Midbrain (tissue), 1 donor: ENCODE results near the gene SLC22A7.

Experiments
- DNase-seq: peaks from one replicate; lab custom pipeline; 2025; lab: John Stamatoyannopoulos, UW

SLC22A7 gene, protein sequence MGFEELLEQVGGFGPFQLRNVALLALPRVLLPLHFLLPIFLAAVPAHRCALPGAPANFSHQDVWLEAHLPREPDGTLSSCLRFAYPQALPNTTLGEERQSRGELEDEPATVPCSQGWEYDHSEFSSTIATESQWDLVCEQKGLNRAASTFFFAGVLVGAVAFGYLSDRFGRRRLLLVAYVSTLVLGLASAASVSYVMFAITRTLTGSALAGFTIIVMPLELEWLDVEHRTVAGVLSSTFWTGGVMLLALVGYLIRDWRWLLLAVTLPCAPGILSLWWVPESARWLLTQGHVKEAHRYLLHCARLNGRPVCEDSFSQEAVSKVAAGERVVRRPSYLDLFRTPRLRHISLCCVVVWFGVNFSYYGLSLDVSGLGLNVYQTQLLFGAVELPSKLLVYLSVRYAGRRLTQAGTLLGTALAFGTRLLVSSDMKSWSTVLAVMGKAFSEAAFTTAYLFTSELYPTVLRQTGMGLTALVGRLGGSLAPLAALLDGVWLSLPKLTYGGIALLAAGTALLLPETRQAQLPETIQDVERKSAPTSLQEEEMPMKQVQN

DNA sequence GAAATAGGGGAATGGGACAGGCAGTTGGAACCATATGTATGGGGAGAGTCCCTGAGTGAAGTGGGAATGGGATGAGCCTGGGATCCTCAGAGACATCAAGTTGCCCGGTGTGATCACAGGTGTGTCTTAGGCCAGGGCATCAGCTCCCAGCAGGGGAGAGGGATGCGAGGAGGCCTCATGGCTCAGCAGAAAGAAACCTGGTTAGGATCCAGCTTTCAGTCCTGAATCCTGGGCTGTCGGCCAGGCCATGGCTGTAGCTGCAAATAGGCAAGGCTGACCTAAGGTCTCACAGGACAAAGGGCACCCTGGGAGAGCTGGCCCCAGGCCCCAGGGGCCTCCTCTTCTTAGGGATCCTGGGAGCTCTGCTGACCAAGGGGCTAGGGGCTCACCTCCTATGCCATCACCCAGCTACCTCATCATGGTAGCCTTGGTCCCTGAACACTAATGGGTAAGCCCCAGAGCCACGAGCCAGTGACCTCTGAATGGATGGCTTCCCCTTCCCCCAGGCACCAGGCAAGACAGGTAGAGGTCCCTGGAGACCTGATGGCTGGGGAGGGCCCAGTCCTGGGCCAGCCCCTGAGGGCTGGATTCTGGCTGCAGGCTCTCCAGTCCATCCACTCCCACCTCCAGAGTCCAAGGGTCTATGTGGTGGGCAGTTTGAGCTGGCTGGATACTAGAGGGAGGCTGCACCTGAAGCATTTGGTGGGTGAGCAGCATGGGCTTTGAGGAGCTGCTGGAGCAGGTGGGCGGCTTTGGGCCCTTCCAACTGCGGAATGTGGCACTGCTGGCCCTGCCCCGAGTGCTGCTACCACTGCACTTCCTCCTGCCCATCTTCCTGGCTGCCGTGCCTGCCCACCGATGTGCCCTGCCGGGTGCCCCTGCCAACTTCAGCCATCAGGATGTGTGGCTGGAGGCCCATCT is at the start of gene SLC22A7:
Gene SLC22A7 (plus strand): TSS at position 617 of the 921 bp plus-strand sequence. CDS start 99 bp downstream, at position 716.
- DNase-seq = peak; percentile 21

DNA sequence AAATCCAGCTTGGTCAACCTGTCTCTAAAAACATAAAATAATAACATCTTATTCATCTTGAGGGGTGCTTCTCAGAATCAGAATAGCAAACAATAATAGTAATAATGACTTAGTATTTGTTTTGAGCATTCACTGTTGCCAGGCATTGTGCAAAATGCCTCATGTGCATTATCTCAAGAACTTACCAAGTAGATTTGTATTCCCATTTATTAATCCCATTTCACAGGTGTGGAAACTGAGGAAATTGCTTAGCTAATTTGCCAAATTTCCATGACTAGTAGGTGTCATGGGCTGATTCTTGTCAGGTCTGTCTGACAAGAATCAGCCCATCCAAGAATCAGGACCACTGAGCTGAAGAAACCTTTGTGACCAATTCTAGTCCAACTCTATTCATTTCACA is 49.3 kb upstream of the SLC22A7 start:
- no peak for DNase-seq

DNA sequence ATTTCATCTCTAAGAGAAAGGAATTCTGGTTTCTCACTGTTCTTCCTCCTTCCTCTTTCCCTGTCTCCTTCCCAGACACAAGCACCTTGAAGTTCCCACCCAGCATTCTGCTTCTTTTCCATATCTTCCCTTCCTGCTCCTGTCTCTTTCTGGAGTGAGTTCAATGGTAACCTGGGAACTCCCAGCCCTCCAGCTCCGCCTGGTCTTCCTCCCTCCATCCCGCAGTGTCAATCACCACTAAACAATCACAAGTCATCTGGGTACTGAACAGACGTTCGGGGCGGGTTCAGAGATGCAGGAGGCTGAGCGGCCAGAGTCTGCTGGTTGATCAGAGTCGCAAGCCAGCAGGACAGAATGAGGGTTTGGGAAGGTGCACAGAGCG is 47.1 kb upstream of the SLC22A7 start:
- no peak for DNase-seq

DNA sequence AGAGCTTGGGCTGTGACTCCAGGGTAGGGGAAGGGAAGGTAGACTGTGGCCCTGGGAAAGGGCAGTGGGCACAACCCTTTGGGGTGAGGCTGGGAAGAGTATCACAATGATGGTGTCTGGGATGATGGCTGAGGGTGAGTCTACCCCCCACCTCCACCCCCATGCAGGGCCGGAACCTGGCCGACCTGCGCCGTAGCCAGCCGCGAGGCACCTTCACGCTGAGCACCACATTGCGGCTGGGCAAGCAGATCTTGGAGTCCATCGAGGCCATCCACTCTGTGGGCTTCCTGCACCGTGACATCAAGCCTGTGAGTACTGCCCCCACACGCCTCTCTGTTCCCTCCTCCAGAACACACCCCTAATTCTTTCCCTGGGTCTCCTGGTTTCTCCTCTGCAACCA is 44.7 kb upstream of the SLC22A7 start:
- no peak for DNase-seq

DNA sequence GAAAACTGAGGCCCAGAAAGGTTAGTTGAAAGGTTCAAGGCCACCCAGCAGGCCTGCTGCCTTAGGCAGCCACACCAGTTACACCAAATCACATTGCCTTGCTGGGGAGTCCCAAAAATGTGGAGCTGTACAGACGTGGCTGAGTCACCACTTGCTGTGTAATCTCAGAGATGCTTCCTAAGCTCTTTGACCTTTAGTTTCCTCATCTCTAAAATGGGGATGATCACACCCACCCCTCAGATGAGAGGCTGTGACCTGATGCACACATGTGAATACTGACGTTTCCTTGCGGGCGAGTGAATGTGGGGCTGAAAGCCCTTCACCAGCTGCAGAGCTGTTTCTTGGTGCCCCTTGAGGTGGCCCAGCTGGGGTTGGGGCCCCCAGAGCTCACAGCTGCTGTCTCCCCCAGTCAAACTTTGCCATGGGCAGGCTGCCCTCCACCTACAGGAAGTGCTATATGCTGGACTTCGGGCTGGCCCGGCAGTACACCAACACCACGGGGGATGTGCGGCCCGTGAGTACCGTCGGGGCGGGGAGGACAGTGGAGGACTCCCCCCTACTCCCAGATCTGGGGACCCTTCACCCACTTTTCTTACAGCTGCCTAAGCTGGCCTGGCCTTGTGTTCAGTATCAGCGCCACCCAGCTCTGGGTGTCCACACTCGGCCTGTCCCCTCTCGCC is 43.8 kb upstream of the SLC22A7 start:
- no peak for DNase-seq

DNA sequence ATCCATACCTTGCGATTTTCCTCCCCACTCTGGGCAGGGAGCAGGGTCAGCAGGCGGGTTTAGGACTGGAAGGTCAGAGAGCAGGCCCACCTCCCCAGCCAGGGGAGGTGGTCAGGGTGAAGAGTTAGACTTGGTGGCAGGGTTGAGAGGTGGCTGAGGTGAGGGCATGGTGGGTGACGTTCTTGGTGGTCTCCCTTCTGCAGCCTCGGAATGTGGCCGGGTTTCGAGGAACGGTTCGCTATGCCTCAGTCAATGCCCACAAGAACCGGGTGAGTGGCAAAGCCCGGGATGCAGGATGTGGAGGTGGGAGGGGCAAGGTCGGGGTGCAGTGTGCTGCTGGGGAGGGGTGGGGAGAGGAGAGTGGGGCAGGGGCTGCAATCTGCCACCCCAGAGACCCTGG is 43.2 kb upstream of the SLC22A7 start:
- no peak for DNase-seq

DNA sequence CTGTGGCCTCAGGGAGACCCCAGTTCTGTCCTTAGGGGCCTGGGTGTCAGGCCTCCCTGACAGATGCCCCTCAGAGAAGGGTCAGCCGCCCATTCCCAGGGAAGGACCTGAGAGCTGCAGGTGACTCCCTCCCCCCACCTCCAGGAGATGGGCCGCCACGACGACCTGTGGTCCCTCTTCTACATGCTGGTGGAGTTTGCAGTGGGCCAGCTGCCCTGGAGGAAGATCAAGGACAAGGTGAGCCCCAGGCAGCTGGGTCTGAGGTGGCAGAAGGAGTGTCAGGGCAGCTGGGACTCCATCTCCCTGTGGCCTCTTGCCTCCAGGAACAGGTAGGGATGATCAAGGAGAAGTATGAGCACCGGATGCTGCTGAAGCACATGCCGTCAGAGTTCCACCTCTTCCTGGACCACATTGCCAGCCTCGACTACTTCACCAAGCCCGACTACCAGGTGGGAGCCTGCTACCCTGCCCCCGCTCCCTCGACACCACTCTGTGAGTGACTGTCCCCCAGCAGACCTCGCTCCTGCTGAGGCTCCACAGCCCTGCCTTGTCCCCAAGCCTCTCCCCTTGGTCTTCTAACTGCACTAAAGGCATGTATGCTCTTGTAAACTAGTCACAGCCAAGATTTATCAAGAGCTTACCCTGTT is 42.5 kb upstream of the SLC22A7 start:
- DNase-seq = no peak

DNA sequence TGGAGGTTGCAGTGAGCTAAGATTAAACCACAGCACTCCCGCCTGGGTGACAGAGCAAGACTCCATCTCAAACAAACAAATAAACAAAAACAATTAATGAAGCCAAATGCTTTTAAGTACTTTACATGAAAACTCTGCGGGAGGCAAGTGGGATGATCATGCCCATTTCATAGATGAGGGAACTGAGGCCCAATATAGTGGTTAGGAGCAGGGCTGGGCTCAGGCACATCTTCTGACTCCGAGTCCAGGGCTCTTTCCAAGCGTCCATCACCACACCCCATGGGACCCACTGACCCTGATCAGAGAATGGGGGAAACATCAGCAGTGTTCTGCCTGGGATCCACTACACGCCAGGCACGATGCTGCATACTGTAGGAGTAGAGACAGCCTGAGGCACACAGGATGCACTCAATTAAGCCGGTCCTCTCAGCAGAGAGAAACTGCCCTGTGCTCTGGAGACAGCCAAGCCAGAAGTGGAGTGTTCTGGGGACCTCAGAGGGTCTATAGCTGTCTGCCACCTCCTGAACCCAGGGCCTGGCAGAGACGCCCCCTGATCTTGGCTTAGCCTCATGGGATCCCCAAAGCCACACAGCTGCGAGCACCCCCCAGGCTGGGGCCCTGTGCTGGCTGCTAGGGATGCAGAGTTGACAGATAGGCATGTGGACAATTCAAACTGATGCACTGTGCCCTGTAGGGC is 41.2 kb upstream of the SLC22A7 start:
- no peak for DNase-seq

DNA sequence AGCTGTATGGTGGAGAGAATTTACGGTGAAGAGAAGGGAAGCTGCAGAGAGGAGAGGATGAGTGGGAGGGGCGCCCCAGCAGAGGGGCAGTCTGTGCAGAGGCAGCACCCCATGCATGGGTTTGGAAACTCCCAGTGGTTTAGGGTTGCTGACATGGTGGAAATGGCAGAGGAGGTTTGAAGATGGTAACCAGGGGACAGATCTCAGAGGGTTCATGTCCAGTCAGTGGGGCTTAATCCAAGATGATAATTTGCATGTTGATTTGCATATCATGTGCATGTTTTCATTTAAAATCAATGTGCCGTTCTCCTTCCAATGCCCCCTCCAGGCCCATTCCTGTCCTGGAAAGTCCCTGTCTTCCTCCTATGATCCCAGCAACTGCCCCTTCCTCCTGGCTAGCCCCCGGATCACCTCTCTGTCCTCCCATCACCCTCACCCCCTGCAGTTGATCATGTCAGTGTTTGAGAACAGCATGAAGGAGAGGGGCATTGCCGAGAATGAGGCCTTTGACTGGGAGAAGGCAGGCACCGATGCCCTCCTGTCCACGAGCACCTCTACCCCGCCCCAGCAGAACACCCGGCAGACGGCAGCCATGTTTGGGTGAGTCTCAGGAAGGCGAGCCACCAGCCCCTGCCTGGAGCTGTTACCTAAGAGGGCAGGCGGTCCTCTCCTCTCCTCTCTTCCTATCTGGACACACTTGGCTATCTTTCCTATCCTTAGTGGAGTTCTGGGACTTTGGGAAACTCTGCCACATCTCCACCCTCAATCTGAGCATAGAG is 40.5 kb upstream of the SLC22A7 start:
- no peak for DNase-seq

DNA sequence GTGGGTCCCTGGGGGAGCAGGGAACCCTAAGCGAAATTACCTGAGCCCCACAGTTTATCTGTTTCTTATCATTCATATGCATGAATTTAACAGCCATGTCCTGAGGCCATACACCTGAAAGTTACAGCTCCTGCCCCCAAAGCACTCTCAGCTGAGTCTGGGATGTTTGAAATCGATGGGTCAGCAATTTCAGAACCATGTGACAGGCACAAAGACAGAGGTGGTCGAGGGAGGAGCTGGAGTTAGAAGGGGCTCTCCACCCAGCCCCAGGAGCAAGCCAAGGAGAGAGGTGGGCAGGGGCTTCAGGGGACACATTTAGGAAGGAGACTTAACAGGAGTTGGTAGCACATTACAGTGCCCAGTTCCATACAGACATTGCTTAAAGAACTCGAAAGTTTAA is 39.9 kb upstream of the SLC22A7 start:
- DNase-seq = no peak

DNA sequence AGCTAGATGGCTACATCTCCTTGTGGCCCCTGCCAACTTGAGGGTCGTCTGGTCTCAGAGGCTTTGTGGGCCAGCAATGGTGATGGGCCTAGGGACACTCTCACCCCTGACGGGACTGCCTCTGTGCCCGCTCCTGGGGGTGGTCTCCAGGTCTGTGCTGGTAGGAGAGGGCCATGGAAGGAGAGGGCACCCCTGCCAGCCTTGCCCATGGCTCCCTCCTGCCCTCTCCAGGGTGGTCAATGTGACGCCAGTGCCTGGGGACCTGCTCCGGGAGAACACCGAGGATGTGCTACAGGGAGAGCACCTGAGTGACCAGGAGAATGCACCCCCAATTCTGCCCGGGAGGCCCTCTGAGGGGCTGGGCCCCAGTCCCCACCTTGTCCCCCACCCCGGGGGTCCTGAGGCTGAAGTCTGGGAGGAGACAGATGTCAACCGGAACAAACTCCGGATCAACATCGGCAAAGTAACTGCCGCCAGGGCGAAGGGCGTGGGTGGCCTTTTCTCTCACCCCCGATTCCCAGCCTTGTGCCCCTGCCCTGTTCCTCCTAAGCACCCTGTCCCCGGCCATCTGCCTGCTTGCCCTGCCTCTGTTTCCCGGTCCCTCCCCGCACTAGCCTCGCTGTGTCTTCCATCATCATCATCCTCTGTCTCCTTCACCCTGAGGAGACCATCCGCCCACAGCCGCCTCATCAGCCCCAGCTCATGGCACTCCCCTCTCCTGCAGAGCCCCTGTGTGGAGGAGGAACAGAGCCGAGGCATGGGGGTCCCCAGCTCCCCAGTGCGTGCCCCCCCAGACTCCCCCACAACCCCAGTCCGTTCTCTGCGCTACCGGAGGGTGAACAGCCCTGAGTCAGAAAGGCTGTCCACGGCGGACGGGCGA is 39.0 kb upstream of the SLC22A7 start:
- no peak for DNase-seq

DNA sequence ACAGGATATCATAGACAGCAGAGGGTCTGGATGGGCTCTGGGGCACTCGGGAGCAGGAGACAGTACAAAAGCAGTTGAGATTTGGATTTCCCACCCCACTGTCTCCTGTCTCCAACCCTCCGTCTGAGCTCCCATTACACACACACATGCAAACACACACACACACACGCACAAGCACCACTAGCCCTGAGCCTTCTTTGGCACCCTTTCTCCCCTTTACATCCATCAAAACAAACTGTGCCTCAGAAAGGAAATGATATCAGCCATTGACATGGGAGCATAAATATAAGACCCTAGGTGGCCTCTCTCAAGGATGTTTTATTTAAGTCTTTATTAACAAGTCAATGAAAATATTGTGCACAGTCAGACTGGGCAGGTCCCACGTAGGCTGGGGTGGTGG is 37.3 kb upstream of the SLC22A7 start:
- DNase-seq = no peak

DNA sequence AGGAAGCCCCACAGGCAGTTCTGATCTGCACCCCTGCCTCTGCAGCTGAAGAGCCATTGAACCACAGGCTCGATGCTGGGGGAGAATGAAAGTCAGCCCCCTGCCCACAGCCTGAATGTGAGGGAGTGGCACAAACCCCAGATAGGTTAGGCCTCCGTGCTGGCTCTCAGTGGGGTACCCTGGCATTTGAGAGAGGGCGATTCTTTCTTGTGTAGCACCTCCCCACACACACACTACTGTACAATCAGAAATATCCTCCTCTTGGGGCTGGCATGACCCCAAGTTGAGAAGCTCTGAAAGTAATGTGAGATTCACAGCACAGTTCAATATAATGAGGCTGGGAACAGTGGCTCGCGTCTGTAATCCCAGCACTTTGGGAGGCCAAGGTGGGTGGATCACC is 36.9 kb upstream of the SLC22A7 start:
- no peak for DNase-seq

DNA sequence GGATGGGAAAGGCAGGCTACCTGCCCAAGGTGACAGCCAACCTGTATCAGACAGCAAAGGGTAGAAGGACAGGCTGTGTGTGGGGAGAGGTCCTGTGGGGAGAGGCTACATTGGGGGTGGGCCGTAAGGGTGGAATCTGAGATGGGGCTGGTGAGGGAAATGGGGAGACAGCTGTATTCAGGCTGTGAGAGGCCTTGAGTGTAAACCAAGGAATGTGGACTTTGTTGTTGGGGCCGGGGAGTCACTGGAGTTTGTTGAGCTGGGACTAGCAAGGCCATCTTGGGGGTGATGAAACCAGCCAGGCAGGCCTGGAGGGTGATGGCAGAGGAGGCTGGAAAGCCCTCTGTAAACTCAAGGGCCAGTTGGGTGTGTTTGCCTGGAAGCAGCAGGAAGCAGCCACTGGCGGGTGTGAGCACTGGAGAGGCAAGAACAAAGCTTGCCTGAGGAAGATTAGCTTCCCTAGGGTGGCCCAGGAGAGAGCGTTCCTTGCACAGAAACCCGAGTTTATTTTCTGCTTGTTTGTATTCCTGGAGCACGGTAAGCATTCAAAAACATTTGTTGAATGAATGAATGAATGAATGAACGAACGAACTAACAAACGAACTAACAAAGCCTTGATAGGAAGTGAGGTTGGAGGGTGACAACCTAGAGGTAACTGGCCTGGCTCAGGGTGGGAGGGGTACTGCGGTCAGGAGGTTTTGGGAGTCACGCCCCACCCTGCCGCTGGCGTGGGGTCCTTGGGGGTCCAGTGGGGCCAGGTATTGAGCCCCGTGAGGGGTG is 35.9 kb upstream of the SLC22A7 start:
- no peak for DNase-seq

DNA sequence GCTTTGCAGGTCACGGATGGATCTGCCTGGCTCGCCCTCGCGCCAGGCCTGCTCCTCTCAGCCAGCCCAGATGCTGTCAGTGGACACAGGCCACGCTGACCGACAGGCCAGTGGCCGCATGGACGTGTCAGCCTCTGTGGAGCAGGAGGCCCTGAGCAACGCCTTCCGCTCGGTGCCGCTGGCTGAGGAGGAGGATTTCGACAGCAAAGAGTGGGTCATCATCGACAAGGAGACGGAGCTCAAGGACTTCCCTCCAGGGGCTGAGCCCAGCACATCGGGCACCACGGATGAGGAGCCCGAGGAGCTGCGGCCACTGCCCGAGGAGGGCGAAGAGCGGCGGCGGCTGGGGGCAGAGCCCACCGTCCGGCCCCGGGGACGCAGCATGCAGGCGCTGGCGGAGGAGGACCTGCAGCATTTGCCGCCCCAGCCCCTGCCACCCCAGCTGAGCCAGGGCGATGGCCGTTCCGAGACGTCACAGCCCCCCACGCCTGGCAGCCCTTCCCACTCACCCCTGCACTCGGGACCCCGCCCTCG is 35.2 kb upstream of the SLC22A7 start:
- DNase-seq = no peak

DNA sequence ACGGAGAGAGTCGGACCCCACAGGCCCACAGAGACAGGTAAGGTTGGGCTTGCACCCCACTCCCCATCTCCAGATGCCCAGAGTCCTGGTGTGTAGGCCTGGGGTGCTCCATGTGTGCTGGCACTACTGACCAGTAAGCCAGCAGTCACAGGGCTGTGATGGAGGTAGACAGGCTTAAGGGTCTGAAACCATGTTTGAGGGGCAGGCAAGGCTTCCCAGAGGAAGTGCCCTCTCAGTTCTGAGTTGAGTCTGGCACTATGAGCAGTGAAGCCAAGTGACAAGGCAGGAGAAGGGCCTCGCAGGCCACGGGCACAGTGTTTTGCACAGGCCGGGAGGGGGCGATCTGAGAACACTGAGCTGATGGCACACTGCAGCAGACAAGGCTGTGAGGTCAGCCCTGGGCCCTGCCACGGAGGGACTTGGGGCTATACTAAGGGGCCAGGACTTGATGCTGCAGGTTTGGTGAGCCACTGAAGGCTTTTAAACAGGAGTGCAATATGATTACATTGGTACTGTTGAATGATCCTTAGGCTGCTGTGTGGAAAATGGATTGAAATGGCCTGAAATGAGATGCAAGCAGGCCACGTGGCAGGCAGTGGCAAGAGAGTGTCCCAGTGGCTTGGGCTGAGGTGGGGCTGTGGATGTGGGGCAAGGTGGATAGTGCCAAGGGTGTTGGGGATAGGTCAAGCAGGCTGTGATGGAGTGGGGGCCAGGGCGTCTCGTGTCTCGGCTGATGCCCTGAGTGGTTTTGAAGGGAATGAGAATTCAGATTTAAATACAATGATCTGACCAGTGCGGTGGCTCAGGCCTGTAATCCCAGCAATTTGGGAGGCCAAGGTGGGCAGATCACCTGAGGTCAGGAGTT is 34.5 kb upstream of the SLC22A7 start:
- DNase-seq = peak; percentile 39

DNA sequence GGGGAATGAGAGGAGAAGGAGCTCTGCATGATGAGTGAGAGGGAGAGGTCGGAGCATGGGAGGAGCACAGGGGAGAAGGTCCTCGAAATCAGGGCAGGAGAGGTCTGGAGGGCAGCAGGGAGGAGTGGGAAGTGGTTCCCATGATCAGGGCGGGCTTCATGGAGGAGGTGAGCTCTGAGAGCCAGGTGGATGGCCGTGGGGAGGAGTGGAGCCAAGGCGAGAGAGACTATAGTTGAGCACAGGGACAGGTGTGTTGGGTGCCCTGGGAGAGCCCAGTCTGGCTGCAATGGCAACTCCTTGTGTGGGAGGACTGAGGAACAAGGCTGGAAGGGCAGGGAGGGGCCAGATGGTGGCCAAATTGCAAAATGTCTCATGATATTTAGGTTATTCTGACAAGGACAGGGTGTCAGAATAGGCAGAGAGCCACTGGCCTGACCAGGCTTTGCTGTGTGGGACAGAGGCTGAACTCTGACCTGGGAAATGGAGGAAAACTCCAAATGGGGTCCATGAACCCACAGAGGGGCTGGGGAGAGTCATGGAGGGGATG is 33.4 kb upstream of the SLC22A7 start:
- no peak for DNase-seq
